Measurements from ENCODE around the gene ACE.

- TF ChIP-seq, protein P1, sequence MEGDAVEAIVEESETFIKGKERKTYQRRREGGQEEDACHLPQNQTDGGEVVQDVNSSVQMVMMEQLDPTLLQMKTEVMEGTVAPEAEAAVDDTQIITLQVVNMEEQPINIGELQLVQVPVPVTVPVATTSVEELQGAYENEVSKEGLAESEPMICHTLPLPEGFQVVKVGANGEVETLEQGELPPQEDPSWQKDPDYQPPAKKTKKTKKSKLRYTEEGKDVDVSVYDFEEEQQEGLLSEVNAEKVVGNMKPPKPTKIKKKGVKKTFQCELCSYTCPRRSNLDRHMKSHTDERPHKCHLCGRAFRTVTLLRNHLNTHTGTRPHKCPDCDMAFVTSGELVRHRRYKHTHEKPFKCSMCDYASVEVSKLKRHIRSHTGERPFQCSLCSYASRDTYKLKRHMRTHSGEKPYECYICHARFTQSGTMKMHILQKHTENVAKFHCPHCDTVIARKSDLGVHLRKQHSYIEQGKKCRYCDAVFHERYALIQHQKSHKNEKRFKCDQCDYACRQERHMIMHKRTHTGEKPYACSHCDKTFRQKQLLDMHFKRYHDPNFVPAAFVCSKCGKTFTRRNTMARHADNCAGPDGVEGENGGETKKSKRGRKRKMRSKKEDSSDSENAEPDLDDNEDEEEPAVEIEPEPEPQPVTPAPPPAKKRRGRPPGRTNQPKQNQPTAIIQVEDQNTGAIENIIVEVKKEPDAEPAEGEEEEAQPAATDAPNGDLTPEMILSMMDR (conservative IDR thresholded peaks at IDR 0.05; ENCODE audit: low read depth, low read length): no peak
- TF ChIP-seq EZH2 (IDR thresholded peaks at IDR 0.05; ENCODE audit: low read length, unreplicated experiment) (no peak), EZH2phosphoT487 (IDR thresholded peaks at IDR 0.05; ENCODE audit: borderline replicate concordance, low read length) (no peak)
Measured at GRCh38 chr17:63463771-63464170, 13.1 kb upstream of the ACE start.

Data from PC-3 (cell line).